Heart left ventricle (tissue), 13 donors: ENCODE results near the gene MTPN.

Experiments
- CTCF ChIP-seq, 12 donors: fragments of 200-600 bp; sonication (generic) in 4 of 12; IDR thresholded peaks; one replicate each; pipeline versions ENCODE4 v1.5.0 to v1.8.0; 2018 to 2022; ENCODE audit warnings: antibody characterized with exemption in 12 of 12, mild to moderate bottlenecking in 5 of 12
- POLR2A ChIP-seq, 2 donors: fragments of 450-650 bp; IDR thresholded peaks; one replicate each; pipeline ENCODE4 v1.6.1; 2017; ENCODE audit warnings: antibody characterized with exemption in 2 of 2, mild to moderate bottlenecking in 2 of 2, moderate library complexity in 2 of 2
- donor health status: ischemic (EF 13 %, LVEDD 7.1; RV severe dilation, severe dysfunction).
- donor health status: DM: no; HTN: yes; CAD: no.
- donor health status: DM: no; HTN: no; CAD: no.
- donor health status: ischemic (EF 25% LVEDD 6.9; RV normal size, moderate dysfunction).
- donor health status: ischemic (EF 25% LVEDD 5.7; RV mildly dilated, moderate dysfunction).
- donor health status: ischemic (EF 35%, LVEDD 5.7; RV mildly dilated, moderate dysfunction).
- donor health status: nonischemic (EF 11% LVEDD 7.7; RV severe dilation, severe dysfunction).
- donor health status: DM: yes; HTN: yes; CAD: no.
- donor health status: PGD.
- donor health status: ischemic (EF 29% LVEDD 5.4; RV normal size, mild dysfunction).
- donor health status: nonischemic (EF 23%, LVEDD 6.1; RV moderate dilation, normal function).

GRCh38 chr7:135980665-135981180 is 3.6 kb upstream of the MTPN start:
- no peak for TF ChIP-seq CTCF (IDR thresholded peaks at IDR 0.05)
- TF ChIP-seq POLR2A (IDR thresholded peaks at IDR 0.05): no peak
